ENCODE measurements around the gene ZNF740. TPM values are rescaled to one million over a fixed set of nuclear protein-coding genes. Genes with fewer than 3 reads are reported as not detected.

ZNF740 gene
- total RNA-seq, 1 donor from 2014 or later = 51.0 TPM

DNA sequence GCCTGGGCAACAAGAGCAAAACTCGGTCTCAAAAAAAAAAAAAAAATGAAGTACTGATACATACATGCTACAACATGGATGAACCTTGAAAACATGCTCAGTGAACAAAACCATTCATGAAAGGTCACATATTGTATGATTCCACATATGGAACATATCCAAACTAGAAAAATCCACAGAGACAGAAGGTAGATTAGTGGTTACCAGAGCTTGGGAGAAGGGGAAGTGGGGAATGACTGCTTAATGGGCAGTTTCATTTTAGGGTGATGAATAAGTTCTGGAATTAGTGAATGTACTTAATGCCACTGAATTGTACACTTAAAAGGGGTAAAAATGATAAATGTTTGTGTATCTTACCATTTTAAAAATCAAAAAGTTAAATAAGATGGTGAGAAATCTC is 23.8 kb downstream of the ZNF740 start:
- ATAC-seq (no peak), DNase-seq (ENCODE audit: low spot score) (no peak)
- intact Hi-C loops (cut with DNase I) = no loop called here

DNA sequence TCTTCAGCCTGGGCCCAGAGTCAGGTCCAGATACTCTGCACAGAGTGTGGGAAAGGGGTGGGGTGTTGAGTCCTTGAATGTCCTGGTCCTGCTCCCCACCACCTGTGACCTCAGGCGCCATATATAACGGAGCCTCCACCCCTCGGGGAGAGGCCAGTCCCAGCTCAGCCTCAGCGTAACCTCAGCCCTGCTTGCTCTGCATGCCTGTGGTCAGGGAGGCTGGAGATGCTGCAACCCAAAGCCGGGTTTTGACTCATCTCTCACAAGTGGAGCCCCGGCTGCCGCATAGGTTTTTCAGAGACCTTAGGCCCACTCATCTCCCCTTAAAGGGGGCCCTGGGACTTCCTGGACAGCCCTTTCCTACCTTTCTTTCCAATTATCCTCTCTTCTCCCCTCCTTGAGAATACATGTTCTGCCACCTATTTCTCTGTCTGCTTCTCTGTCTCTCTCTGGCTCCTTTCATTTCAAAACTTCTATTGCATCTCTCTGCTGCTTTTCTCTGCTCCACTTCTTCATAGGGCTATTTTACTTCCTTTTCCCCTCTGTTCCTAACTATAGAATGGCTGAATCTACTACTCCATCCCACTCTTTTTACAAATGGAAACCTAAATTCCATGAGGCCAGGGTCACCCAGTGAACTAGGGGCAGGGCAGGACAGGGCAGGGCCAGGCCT is 25.4 kb downstream of the ZNF740 start:
- DNase-seq (ENCODE audit: low spot score) (peak; percentile 75), ATAC-seq (peak; percentile 84)
- intact Hi-C loops (cut with DNase I) = no loop called here

- ATAC-seq (peak; percentile 8), DNase-seq (ENCODE audit: low spot score) (peak; percentile 61)
- intact Hi-C loops (cut with DNase I) = no loop called here
Measured at GRCh38 chr12:53207042-53207441, 26.5 kb downstream of the ZNF740 start, which contains the start of gene ITGB7. Gene ITGB7, minus strand, starts transcription at chr12:53207251. Its CDS starts 6,808 bp downstream, at chr12:53200443.

GRCh38 chr12:53208435-53208834 is 27.9 kb downstream of the ZNF740 start:
- no peak for DNase-seq (ENCODE audit: low spot score)
- ATAC-seq = peak; percentile 66
- intact Hi-C loops (cut with DNase I) = no loop called here

DNA sequence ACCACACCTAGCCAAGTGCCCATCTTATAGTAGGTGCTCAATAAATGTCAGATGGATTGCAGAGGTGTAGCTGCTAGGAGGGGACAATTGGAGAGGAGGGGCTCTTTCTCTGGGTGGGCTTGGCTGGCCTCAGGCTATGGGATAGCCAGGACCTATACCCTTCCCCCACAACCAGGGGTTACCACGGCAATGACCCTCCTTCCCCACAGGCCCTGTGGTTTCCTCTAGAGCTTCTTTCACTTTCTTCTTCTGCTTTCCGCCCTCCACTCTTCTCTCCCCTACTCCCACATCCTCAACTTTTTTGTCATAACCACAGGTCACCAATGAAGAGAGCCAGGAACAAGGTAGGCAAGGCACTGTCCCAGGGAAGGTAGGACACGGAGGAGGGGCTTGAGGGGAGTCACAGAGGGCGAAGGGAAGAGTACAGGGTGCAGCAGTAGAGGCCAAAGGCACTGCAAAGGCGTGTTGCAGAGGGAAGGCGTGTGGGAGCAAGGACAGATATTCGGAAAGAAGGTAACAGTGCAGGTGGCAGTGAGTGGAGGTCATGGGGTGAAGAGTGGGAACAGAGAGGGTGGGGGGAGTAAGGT is 28.4 kb downstream of the ZNF740 start:
- DNase-seq (ENCODE audit: low spot score) (no peak), ATAC-seq (no peak)
- intact Hi-C loops (cut with DNase I) = no loop called here

GRCh38 chr12:53210843-53211242 is 30.3 kb downstream of the ZNF740 start:
- DNase-seq (ENCODE audit: low spot score) (no peak), ATAC-seq (no peak)
- intact Hi-C loops (cut with DNase I) = no loop called here

DNA sequence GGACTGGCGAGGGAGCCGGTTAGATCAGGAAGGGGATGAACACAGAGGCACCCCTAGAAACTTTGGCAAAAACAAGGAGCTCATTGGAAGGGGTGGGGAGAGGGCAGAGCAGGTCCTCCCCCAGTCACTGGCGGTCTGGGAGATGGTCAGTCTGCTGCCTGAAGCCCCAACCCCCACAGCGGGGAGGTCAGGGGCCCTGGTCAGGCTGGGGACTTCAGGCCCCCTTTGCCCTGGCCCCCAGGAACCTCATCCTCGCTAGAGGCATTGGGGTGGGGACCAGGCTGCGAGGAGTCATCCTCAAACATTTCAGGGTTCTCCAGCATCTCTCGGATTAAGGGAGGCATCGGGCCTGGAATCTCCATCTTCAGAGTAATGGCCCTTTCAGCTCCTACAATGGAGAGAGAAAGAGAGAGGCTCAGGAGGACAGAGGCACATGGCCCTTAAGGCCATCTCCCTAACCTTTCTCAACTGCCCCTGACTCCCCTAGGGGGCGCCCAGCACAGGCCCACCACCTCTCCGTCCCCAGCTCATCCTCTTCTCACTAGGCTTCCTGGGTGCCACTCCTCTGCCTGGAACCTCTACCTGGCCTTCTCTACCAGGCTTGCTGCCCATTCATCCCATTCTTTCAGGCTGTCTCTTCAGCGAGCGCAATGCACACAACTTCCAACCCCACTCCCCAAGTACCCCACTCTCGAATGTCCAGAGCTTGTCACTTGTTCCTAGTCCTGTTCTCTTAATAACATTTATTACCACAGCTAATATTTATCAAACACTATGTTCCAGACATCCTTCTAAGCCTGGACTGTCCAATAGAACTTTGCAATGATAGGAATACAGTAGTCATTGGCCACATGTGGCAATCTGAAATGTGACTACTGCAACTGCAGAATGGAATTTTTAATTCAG is 31.2 kb downstream of the ZNF740 start:
- no peak for DNase-seq (ENCODE audit: low spot score)
- intact Hi-C loops (cut with DNase I) = loop anchor here (2.0 kb wide), 1 partner anchor 77 kb away; no protein-coding TSS in a partner anchor
- no peak for ATAC-seq

DNA sequence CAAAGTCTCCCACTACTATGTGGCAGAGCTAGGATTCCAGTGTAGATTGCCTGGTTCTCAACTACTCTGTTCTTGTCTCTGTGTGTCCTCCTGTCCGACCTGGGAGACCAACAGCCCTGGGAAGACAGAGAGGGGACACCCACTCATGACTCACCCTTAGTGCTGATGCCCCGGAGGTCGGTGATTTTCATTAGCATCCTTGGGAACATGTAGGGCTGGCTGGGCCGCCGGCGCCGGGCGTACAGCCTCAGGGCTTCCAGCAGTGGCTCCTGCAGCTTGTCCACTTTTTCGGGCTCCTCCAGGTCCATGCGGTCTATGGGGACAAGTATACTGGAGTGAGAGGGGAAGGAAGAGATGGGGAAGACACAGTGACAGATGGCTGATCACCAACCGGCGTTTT is 32.4 kb downstream of the ZNF740 start:
- ATAC-seq = no peak

GRCh38 chr12:53213348-53213747 is 32.8 kb downstream of the ZNF740 start:
- peak; percentile 90 for DNase-seq (ENCODE audit: low spot score)
- intact Hi-C loops (cut with DNase I) = loop anchor here (2.0 kb wide), 1 partner anchor 75 kb away; no protein-coding TSS in a partner anchor
- ATAC-seq = peak; percentile 74

More for the DNA sequence above, 32.4 kb downstream of the ZNF740 start:
- intact Hi-C loops (cut with DNase I) = loop anchor here (2.0 kb wide), 1 partner anchor 76 kb away; no protein-coding TSS in a partner anchor
- no peak for DNase-seq (ENCODE audit: low spot score)

- ATAC-seq = no peak
- DNase-seq (ENCODE audit: low spot score) = no peak
- intact Hi-C loops (cut with DNase I) = no loop called here
Measured at GRCh38 chr12:53214221-53214620, 33.7 kb downstream of the ZNF740 start.

- intact Hi-C loops (cut with DNase I) = no loop called here
- no peak for ATAC-seq
- no peak for DNase-seq (ENCODE audit: low spot score)
Measured at GRCh38 chr12:53214687-53215455, 34.3 kb downstream of the ZNF740 start.

DNA sequence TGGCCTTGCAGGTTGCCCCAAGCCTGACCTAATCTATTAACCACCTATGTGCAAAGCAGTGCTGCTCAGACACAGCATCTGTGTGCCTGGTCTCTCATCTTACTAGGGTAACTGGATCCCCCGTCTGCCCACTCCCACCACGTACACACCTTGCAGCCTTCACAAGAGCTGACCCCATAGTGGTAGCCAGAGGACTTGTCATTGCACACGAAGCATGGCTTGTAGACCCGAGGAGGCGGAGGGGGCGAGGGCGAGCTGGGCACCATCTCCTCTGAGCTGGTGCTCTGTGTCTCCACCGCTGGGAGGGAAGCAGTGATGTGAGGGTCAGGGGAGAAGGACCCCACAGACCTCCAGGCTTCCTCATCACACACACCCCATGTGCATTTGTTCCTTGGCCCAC is 35.0 kb downstream of the ZNF740 start:
- DNase-seq (ENCODE audit: low spot score) = no peak
- ATAC-seq = no peak
- intact Hi-C loops (cut with DNase I) = no loop called here

DNA sequence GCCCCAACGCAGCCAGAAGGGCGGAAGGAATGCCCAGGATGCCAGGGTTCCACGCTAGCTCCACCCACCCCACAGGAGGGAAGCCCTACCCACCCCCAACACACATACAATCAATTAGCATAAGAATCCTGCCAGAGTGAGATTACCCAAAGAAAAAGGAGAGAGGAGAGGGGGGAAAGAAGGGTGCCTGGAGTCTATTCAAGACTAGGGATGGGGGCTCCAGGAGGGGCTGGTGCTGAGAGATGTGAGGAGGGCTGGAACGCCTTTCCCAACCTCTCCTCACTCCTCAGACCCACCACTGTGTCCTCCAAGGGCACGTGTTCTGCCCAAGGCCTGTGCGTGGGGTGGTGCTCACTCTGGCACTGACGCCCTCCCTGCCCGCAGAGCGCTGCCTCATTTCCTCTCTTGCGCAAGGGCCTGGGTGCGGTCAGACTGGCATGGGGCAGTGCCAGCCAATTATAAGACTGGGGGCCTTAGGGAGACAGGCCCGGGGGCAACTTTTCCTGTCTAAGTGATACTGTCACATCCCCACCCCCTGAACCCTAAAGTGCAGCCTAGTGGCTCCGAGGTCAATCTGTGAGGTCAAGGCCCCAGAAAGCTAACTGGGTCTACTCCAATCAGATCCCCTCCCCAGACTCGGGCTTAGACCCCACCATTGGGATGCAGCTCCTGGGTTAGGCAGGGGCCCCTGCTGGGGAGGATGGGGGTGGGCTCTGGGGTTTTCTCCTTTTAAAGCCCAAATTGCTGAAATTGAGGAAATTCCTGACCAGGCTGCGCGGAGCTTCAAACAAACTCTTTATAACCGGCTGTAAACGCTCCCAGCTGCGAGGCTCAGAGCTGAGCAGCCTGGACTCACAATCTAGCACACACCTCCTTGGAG is 36.8 kb downstream of the ZNF740 start:
- DNase-seq (ENCODE audit: low spot score) (peak; percentile 71), ATAC-seq (no peak)
- intact Hi-C loops (cut with DNase I) = no loop called here

GRCh38 chr12:53217931-53218307 is 37.4 kb downstream of the ZNF740 start:
- intact Hi-C loops (cut with DNase I) = no loop called here
- ATAC-seq (no peak), DNase-seq (ENCODE audit: low spot score) (no peak)

DNA sequence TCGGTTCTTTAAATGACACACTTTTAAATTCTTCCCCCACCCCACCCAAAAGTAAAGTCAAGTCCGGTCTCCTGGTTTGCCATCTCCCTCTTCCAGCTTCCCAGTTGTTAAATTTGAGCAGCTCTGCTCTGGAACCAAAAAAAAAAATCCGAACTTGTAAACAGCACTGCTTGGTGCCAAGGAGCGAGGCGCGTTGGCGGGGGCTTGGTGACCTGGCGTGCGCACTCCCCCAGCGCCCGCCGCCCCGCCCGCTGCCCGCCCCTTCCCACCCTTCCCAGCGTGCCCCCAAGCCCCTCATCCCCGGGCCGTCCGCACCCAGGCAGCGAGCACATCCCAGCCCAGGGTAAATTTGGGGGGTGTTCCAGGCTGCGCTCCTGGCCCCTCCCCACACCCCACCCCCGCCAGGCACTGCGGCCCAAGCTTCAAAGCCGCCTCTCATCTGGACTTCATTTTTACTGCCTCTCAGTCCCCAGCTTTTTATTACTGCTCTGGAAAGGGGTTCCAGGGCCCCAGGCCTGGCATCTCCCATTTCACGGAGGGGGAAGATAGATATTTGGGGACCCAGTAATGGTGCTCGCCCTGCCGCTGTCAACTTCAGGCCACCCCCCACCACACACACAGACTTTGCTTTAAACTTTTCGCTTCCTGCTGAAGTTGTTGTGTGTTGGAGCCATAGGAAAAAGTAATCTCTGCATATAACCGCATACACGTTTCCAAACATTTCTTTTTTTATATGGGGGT is 38.2 kb downstream of the ZNF740 start:
- peak; percentile 76 for DNase-seq (ENCODE audit: low spot score)

GRCh38 chr12:53219292-53219955 is 38.9 kb downstream of the ZNF740 start:
- ATAC-seq (no peak), DNase-seq (ENCODE audit: low spot score) (no peak)
- intact Hi-C loops (cut with DNase I) = no loop called here

More for the DNA sequence above, 38.2 kb downstream of the ZNF740 start:
- ATAC-seq = peak; percentile 36
- intact Hi-C loops (cut with DNase I) = no loop called here

Data from sciatic nerve (tissue), 2 donors.